Activated CD8-positive, alpha-beta memory T cell treated with anti-CD3 and anti-CD28 coated beads, Interleukin-2, amount 10 ng/mL, durations not matched to agents 7 days and 5 days (primary cell): ENCODE data around the gene MTR. TPM values are rescaled to one million over a fixed set of nuclear protein-coding genes. Genes with fewer than 3 reads are reported as not detected.

Experiments
- ATAC-seq: fragments of 150-1000 bp; cut with Tn5 transposase; one replicate; pipeline ENCODE4 v1.10.0; 2021; ENCODE audit warnings: moderate library complexity
- CTCF ChIA-PET: fragments of 350-600 bp; sonication (Branson Sonifier 250); formaldehyde crosslinking; loops from one replicate; lab custom pipeline; 2021; ENCODE audit warnings: antibody characterized with exemption; lab: Charles Lee
- DNase-seq: peaks from one replicate; pipeline ENCODE4 v3.0.0-alpha.2; 2020
- H3K27ac Mint-ChIP-seq: one replicate; pipeline ENCODE4 v1.8.0; 2021; ENCODE audit warnings: mild to moderate bottlenecking, mixed read lengths
- H3K27me3 Mint-ChIP-seq: one replicate; pipeline ENCODE4 v1.8.0; 2021; ENCODE audit warnings: mixed read lengths
- H3K36me3 Mint-ChIP-seq: one replicate; pipeline ENCODE4 v1.8.0; 2021; ENCODE audit warnings: mild to moderate bottlenecking, mixed read lengths
- H3K4me1 Mint-ChIP-seq: one replicate; pipeline ENCODE4 v1.8.0; 2021; ENCODE audit warnings: mixed read lengths
- H3K4me3 Mint-ChIP-seq: one replicate; pipeline ENCODE4 v1.8.0; 2021; ENCODE audit warnings: mild to moderate bottlenecking, moderate library complexity, mixed read lengths
- H3K9me3 Mint-ChIP-seq: one replicate; pipeline ENCODE4 v1.8.0; 2022; ENCODE audit warnings: low read depth, mixed read lengths
- total RNA-seq, 2 experiments: library from RNA; stranded (reverse); gene quantifications; one replicate each; pipeline ENCODE4 v1.2.3, GENCODE V29; 2021

MTR gene
- total RNA-seq, 2 experiments from 2014 or later = 43.5 to 46.9 TPM

GRCh38 chr1:236948996-236949395 is 153.9 kb downstream of the MTR start:
- ATAC-seq = no peak
- H3K4me1 Mint-ChIP-seq = no peaks in the 10 kb centered on the region

DNA sequence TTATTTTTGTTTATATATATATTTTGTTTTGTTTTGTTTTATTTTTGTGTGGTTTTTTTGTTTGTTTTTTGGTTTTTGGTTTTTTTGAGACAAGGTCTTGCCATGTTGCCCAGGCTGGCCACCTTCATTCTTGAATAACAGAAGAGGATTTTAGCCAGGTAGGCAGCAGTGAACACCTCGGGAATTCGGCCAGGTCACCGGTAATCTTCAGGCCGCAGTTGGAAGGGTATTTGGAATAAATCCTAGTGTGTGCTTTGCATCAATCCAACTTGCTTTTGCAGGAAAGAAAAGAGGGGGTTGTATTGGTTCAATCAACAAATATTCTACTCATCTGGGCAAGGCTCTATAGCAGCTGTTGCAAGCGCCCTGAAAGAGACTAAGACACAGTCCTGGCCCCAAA is 155.3 kb downstream of the MTR start:
- no peak overlapping the region for H3K4me3 Mint-ChIP-seq
- H3K4me1 Mint-ChIP-seq = no peaks in the 10 kb centered on the region
- peaks cover 5% of the 10 kb centered on the region for H3K27me3 Mint-ChIP-seq
- no peaks in the 10 kb centered on the region for H3K9me3 Mint-ChIP-seq
- ATAC-seq (no peak), DNase-seq (no peak)
- H3K36me3 Mint-ChIP-seq = no peaks in the 10 kb centered on the region
- CTCF ChIA-PET = no interaction called here
- no peak overlapping the region for H3K27ac Mint-ChIP-seq

More at GRCh38 chr1:236948996-236949395, 153.9 kb downstream of the MTR start:
- no peak overlapping the region for H3K27ac Mint-ChIP-seq
- CTCF ChIA-PET = no interaction called here
- peaks cover 5% of the 10 kb centered on the region for H3K27me3 Mint-ChIP-seq
- no peak overlapping the region for H3K4me3 Mint-ChIP-seq
- DNase-seq = no peak
- no peaks in the 10 kb centered on the region for H3K36me3 Mint-ChIP-seq
- peaks cover 2% of the 10 kb centered on the region for H3K9me3 Mint-ChIP-seq

GRCh38 chr1:236951672-236952071 is 156.6 kb downstream of the MTR start:
- no peak overlapping the region for H3K27ac Mint-ChIP-seq
- no peaks in the 10 kb centered on the region for H3K9me3 Mint-ChIP-seq
- CTCF ChIA-PET = no interaction called here
- no peaks in the 10 kb centered on the region for H3K4me1 Mint-ChIP-seq
- peaks cover 5% of the 10 kb centered on the region for H3K27me3 Mint-ChIP-seq
- H3K4me3 Mint-ChIP-seq = no peak overlapping the region
- DNase-seq (no peak), ATAC-seq (no peak)
- no peaks in the 10 kb centered on the region for H3K36me3 Mint-ChIP-seq

- H3K36me3 Mint-ChIP-seq = no peaks in the 10 kb centered on the region
- no peak overlapping the region for H3K4me3 Mint-ChIP-seq
- H3K9me3 Mint-ChIP-seq = no peaks in the 10 kb centered on the region
- H3K27me3 Mint-ChIP-seq = peaks cover 5% of the 10 kb centered on the region
- no peaks in the 10 kb centered on the region for H3K4me1 Mint-ChIP-seq
- H3K27ac Mint-ChIP-seq = no peak overlapping the region
- CTCF ChIA-PET = no interaction called here
- ATAC-seq (no peak), DNase-seq (no peak)
These were observed 157.3 kb downstream of the MTR start for GRCh38 chr1:236952246-236953003.

- CTCF ChIA-PET = no interaction called here
- no peak overlapping the region for H3K4me3 Mint-ChIP-seq
- no peaks in the 10 kb centered on the region for H3K9me3 Mint-ChIP-seq
- H3K4me1 Mint-ChIP-seq = no peaks in the 10 kb centered on the region
- ATAC-seq = no peak
- no peak overlapping the region for H3K27ac Mint-ChIP-seq
- no peak for DNase-seq
- peaks cover 5% of the 10 kb centered on the region for H3K27me3 Mint-ChIP-seq
- H3K36me3 Mint-ChIP-seq = no peaks in the 10 kb centered on the region
These were observed 158.1 kb downstream of the MTR start for GRCh38 chr1:236953151-236953700.

Other genes starting within 250 kb of the MTR start
- 10 to 100 TPM; 40.2 to 57.6 TPM for gene HEATR1, start 190.8 kb upstream of the MTR start, total RNA-seq
- not detected for gene ACTN2, start 108.8 kb upstream of the MTR start, total RNA-seq
- gene MT1HL1, start 209.1 kb downstream of the MTR start, total RNA-seq = not detected
- under 1 TPM; 0.03 to 0.40 TPM for gene RYR2, start 246.9 kb downstream of the MTR start, total RNA-seq